GM19023 (cell line): ENCODE data around the gene MAS1L.
"Not testable (repeated sequence)": the region's sequence is repeated elsewhere in the genome, so short reads cannot be mapped to it uniquely, and the experiment has no call there.

Experiments used
- ATAC-seq: cut with Tn5 transposase; IDR thresholded peaks from one replicate; pipeline ENCODE4 v1.9.1; 2021; ENCODE audit warnings: mild to moderate bottlenecking, moderate library complexity; ENCODE audit not compliant: unreplicated experiment

Gene MAS1L

DNA sequence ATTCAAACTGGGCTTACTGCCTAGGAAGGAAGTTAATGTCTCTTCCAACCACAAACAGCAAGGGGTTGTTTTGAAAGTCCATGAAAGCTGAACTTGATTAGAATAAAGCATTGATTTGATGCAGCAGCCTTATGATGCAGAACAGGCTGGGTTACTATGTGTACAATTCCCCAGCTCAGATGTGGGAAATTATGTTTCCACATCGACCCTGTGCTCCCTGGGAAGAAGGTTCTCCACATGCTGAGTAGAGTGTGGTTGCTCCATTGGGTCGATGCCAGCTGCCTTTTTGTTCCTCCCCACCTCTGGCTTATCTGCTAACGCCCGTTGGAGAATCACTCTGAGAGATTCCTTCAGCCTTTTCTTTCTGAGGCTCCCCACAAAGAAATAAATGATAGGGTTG lies 1.2 kb downstream of the MAS1L start:
- ATAC-seq: no peak

DNA sequence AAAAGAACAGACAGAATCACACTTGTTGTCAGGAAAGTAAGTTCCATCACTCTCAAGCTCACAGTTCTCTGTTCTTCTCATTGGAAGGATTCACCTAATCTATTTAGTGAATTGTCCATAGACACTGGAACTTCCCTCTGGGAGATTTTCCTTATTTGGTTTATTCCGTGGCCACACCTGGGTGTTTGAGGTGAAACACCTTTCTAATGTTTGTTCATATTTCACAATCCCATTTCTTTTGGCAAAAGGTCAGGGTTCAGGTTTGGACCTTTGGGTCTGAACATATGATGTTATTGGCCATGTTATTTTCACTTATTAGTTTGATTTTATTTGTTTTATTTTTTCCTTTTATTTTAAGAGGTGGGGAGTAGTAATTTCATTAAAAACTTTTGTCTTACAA lies 4.0 kb downstream of the MAS1L start:
- ATAC-seq: no peak

DNA sequence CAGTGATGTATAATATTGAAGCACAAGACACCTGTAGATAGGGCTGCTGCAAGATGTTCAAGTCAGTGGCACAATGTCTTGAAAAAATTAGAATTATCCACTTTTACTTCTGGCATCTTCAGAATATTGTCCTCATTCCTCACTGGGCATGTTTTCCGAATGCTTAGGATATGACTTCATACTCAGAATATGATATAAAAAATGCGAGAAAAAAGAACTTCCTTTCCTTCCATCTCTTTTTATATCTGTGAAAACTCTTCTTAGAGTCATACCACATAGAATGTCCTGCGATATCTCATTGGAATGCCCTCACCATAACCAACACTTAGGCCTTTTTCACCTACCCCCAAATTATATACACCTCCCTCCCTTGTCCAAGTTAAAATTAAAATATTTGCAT lies 4.6 kb downstream of the MAS1L start:
- no peak for ATAC-seq

DNA sequence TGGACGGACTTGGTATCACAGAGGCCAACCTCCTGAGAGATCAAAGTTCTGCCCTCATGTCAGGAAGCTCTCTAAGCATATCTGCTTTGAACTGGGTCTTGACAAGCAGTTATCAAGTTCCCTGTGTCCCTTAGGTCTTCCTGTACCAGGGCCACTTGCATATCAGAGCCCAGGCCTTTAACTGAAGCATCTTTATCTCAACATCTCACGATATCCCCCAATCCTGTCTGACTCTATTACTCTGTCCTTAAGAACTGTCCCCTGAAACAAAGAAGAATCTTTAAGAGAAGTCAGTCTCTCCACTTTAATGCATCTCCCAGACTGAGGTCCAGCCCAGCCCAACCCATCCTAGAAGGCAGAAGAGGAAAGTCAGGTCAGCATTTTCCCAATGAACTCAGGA lies 8.2 kb downstream of the MAS1L start:
- no peak for ATAC-seq

DNA sequence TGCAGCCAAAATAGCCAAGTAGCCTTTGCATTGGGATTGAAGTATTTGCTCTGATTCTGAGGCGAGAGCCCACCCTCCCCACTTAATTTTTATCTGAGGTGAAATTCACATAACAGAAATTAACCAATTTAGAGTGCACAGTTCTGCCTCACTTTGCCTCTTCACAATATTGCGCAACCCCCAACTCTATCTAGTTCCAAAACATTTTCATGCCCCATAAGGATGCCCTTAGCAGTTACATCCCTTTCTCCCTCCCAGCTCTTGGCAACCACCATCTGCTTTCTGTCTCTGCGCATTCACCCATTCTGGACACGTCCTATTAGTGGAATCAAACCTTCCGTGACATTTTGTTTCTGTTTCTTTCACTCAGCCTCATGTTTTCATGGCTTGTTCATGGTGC lies 9.0 kb downstream of the MAS1L start:
- ATAC-seq: no peak

DNA sequence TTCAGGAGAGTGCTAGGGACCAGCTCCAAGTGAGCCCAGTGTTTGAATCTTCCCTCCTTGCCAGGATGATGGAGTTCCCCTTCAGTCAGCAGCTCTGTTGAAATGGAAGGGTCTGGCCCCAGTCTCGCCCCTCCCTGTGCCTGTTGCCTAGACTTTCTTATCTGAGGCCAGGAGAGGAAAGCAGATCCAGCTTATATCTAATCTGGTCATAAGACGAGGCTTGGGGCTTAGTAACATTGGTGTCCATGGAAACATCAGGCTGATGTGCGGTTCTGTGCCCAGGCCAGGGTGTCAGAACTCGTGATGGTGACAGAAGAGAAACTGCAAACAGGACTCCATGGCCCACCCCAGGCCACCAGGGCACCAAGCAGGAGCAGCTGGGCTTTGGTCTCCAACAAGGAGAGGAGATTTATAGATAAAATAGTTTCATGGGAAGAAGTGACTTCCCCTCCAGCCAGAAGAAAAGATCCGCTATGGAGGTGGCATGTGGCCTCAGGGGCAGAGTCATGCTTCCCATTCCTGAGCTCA lies 9.8 kb downstream of the MAS1L start:
- no peak for ATAC-seq

DNA sequence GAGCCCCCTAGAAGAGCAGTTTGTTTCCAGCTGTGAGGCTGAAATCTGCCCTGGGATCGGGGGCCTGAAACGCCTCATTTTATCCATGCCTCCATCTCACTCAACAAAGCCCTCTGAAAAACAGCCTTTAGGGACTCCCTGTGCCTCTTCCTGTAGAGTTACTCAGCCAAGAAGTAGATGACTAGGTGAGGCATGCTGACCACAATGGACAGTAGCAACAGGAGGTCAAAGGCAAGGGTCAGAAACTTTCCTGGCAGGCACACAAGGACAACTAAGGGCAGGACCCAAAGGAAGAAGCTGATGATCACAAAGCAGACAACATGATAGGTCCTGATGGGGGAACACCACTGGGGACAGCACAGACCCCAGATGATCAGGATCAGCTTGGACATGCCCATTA lies 12.8 kb downstream of the MAS1L start:
- ATAC-seq: no peak

DNA sequence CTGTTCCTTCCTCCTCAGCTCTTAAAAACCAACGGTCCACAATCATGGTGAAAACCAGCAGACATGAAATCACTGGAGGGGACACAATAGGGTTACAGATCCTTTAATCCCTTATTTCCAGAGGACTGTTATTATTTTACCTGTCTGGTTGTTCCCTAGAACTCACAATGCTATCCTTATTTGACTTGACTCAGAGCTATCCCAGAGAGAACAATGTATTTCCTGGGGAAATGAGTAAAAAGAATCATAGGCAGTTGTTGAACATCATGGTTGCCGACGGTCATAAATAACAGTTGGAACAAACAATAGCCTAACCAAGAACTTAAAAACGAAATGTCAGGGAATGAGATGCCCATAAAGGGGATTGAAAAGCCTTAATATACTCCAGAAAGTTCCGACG lies 21.5 kb downstream of the MAS1L start:
- no peak for ATAC-seq

DNA sequence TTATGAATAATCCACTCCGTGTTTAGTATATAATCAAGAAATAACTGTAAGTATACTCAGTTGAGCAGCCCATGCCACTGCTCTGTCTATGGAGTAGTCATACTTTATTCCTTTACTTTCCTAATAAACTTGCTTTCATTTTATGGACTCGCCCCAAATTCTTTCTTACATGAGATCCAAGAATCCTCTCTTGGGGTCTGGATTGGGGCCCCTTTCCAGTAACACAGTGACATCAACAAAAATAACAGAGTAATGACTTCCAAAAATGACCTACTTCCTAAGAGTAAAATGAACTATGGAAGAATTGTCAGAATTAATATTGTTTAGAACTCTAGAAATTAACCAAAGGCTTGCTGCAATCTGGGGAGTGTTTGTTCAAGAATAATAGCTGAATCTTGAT lies 22.0 kb downstream of the MAS1L start:
- ATAC-seq: no peak

DNA sequence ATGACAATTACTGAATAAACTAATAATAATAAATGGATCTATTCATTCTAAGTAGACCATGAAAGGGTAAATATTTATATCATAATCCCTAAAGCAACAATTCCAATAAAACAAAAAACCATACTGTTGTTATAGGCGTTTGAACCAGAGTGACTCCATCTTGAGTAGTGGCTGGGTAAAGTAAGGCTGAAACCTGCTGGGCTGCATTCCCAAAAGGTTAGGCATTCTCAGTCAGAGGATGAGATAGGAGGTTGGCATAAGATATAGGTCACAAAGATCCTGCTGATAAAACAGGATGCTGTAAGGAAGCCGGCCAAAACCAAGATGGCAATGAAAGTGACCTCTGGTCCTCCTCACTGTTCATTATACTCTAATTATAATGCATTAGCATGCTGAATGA lies 22.5 kb downstream of the MAS1L start:
- ATAC-seq: no peak

DNA sequence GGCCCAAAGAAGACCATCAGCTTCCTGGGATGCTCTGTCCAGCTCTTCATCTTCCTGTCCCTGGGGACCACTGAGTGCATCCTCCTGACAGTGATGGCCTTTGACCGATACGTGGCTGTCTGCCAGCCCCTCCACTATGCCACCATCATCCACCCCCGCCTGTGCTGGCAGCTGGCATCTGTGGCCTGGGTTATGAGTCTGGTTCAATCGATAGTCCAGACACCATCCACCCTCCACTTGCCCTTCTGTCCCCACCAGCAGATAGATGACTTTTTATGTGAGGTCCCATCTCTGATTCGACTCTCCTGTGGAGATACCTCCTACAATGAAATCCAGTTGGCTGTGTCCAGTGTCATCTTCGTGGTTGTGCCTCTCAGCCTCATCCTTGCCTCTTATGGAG lies 25.7 kb downstream of the MAS1L start:
- ATAC-seq: no peak

DNA sequence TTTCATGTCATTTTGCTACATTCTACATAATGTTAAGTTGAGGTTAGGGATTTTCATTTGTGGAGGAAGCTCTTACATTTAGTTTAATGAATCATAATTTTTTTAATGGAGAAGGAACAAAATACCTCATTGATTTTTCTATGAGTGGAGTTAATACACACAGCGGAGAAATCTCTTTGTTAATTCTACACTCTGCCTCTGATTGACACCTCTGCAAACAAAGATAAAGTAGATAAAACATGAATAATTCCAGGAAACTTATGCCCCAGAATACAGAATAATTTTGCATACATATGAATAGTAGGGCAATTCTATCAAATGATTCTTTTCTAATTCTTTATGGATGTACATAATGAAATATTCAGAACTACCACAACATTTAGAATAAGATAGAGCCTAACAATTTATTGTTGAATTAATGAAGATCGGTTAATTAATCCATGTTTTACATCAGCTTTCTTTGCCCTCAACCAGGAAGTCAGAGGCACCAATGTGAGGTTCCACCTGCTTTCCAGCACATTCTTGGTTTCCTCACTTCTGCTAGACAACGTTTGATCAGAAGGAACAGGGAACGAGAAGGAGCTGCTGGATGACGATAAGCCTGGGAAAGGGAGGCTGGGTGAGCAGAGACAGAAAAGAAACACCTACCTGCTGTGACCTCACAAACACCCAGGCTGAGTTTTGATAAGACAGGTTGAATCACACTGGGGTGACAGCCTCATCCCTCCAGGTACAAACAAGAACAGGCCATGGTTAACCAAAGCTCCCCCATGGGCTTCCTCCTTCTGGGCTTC lies 26.5 kb downstream of the MAS1L start:
- no peak for ATAC-seq

DNA sequence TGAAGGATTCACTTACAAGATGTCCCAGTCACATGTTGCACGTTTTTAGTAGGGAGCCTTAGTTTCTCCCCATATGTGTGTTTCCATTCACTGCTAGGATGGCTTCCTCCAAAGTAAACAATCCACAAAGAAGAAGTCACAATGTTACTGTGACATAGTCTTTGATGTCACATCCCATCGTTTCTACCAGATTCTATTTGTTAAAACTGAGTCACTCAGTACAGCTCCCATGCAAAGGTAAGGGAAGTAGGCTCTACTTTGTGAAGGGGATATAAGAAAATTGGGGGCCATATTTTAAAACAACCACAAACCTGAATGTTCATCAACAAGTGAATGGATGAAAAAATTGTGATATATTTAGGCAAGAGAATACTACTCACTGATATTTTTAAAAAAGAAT lies 30.8 kb downstream of the MAS1L start, which contains the start of the genes OR11A1 and OR2H1:
TSS of gene OR11A1 (minus strand) at position 101 of the 400 bp plus-strand sequence. CDS start 29,430 bp downstream, outside the sequence.
TSS of gene OR2H1 (plus strand) at position 185 of the 400 bp plus-strand sequence. CDS start 4,615 bp downstream, outside the sequence.
- no peak for ATAC-seq

DNA sequence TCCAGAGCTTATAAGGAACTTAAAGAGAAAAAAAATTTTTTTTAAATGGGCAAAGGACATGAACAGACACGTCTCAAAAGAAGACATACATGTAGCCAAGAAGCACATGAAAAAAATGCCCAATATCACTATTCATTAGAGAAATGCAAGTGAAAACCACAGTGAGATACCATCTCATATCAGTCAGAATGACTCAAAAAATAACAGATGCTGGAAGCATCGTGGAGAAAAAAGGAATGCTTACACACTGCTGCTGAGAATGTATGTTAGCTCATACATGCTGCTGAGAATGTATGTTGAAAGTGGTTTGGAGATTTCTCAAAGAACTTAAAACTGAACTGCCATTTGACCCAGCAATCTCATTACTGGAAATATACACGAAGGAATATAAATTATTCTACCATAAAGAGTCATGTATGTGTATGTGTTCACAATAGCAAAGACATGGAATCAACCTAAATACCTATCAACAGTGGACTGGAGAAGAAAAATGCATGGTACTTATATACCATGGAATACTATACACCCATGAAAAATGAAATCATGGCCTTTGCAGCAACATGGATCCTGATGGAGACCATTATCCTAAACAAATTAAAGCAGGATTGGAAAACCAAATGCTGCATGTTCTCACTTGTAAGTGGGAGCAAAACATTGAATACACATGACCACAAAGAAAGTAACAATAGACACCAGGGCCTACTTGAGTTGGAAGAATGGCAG lies 36.1 kb downstream of the MAS1L start:
- no peak for ATAC-seq

DNA sequence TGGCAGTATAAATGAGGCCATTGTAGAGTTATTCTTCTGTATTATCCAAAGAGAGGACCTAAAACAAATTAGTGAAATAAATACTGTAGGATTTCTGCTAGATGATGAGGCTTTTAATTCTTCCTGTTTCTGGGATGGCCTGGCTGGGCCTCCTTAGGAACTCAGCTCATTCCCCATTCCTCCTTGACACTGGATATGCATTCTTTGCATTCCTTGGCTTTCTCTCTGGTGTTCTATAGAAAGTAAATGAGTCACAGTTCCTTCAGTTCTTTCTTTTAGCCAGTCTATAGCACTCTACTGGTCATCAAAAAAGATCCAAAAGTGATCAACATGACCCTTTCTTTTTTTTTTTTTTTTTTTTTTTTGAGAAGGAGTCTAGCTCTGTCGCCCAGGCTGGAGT lies 40.1 kb downstream of the MAS1L start:
- no peak for ATAC-seq

DNA sequence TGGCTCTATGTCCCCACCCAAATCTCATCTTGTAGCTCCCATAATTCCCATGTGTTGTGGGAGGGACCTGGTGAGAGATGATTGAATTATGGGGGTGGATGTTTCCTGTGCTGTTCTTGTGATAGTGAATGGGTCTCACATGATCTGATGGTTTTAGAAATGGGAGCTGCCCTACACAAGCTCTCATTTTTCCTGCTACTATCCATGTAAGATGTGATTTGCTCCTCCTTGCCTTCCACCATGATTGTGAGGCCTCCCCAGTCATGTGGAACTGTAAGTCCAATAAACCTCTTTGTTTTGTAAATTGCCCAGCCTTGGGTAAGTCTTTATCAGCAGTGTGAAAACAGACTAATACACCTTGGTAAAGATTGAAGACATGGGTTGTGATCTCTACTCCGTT lies 43.7 kb downstream of the MAS1L start:
- ATAC-seq: not testable (repeated sequence)

DNA sequence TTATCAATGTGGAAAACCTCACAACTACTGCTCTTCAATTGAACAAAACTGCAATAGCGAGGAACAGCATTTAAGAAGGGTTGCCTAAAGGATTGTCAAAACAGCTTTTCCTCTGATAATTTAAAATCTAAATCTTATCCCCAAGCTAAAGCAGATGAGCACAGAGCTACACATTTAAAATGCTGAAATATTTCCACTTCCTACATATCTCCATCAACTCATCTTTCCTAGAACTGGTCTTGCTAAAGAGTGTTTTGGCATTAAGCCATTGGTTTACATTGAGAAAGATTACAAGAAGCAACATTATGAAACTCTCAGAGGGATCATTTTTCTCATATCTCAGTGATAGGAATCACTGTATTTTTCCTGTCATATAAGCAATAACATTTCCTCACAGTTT lies 45.0 kb downstream of the MAS1L start:
- no peak for ATAC-seq

DNA sequence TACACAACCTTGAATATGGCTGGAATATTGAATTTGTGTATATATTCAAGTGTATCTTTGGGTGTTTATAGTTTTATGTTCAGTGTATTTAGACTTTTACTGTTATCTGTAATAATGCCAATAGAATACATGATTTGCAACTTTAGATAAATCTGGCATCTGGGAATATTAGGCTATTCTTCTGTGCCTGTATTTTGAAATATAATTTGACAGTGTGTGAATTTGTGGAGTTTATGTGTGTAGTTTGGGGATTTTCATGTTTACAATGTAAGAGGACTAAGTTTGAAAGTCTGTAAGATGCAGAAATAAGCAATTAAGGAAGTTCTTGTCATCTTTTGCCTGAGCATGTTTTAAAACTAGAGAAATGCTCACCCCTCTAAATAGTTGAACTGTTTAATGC lies 48.8 kb downstream of the MAS1L start, which contains the start of gene OR10C1:
TSS of gene OR10C1 (plus strand) at position 301 of the 400 bp plus-strand sequence. CDS start 710 bp downstream, outside the sequence.
- ATAC-seq: no peak

DNA sequence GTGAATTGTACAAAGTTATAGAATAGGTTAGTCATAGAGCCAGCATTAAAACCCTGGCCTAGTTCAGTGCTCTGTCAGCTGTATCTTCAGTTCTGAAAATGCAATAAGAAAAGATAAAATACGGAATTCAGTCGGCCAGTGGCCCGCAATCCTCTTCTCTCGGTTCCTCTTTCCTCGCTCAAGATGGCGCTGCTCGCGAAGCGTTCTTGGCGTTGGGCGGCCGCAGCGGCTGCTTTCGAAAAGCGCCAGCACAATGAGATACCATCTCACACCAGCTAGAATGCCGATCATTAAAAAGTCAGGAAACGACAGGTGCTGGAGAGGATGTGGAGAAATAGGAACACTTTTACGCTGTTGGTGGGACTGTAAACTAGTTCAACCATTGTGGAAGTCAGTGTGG lies 51.0 kb downstream of the MAS1L start:
- not testable (repeated sequence) for ATAC-seq
